RWPE1 (cell line): ENCODE results near the gene TUBB3.

ENCODE experiments used
- CTCF ChIA-PET: fragments of 350-600 bp; sonication (Branson Sonifier 250); formaldehyde crosslinking; extraction: SDS; loops from one replicate; lab custom pipeline; 2021; lab: Yijun Ruan, JAX
- POLR2A ChIA-PET: fragments of 400-600 bp; formaldehyde crosslinking; extraction: SDS; loops from one replicate; lab custom pipeline; 2020; ENCODE audit warnings: antibody characterized with exemption; ENCODE audit not compliant: low non-redundant PET; lab: Yijun Ruan, JAX
- DNase-seq: peaks from one replicate; pipeline ENCODE4 v3.0.0; 2012; ENCODE audit warnings: low spot score
- H3K27ac ChIP-seq: fragments of 450-650 bp; 2 replicates; pipeline ENCODE4 v1.5.1; 2017
- CTCF ChIP-seq: fragments of 450-650 bp; conservative IDR thresholded peaks from 2 replicates; pipeline ENCODE4 v1.5.1; 2017; ENCODE audit warnings: low read depth, mild to moderate bottlenecking

TUBB3 gene

GRCh38 chr16:89893642-89894548 is 29.2 kb upstream of the TUBB3 start:
- CTCF ChIA-PET: interaction anchor here (0.7 kb wide), 2 partner anchors 12 to 17 kb away, joined by 4 read pairs; no protein-coding TSS in a partner anchor
- TF ChIP-seq CTCF: no peak
- no peak for DNase-seq
- H3K27ac ChIP-seq: 0 out of 2 replicates have a peak overlapping the region, but pooled peaks have one; percentile 15
- POLR2A ChIA-PET: no interaction called here

DNA sequence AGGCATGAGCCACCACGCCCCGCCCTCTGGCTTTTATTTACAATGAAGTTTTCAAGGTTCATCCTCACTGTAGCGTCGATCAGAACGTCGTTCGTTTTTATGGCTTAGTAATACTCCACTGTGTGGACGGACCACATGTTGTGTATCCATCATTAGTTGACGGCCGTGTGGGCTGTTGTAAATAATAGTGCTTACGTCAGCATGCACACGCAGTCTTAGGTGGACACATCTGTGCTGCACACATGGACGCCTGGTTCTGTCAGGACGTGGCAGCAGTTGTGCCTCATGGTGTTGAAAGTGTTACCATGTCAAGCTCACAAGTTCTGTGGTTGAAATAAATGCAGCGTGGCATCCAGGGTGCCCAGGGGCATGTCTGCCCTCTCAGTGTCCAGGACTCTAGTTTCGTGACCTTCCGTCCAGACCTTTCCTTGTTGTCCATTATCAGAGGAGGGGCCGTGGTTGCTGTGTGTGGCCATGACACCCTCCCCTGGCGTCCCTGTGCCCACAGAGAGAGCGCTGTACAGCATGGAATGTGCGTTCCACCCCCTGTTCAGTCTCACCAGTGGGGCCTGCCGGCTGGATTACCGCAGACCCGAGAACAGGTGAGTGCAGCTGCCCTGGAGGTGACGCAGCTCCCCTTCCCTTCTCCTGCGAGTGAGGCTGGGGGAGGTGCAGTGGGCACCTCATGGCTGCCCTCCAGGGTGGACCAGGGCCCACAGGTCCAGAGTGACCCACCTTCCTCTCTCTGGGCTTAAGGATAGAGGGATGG is 27.5 kb upstream of the TUBB3 start:
- H3K27ac ChIP-seq: no peak overlapping the region; the same call in 1 of the 2 replicates
- ChIA-PET CTCF (no interaction called here), POLR2A (no interaction called here)
- DNase-seq: no peak
- no peak for TF ChIP-seq CTCF

- no peak for DNase-seq
- H3K27ac ChIP-seq: no peak overlapping the region
- POLR2A ChIA-PET: no interaction called here
- no peak for TF ChIP-seq CTCF
- CTCF ChIA-PET: interaction anchor here (0.6 to 0.7 kb wide), 2 partner anchors 11 to 64 kb away, joined by 3 to 4 read pairs; no protein-coding TSS in a partner anchor
These were observed 25.9 kb upstream of the TUBB3 start for GRCh38 chr16:89897204-89897603.

- DNase-seq: no peak
- TF ChIP-seq CTCF: no peak
- ChIA-PET POLR2A (interaction anchor here (0.6 kb wide), 1 partner anchor 18 kb away, joined by 5 read pairs; no protein-coding TSS in a partner anchor), CTCF (no interaction called here)
- no peak overlapping the region for H3K27ac ChIP-seq
These were observed 24.8 kb upstream of the TUBB3 start for GRCh38 chr16:89898201-89898967.

GRCh38 chr16:89899879-89900481 is 23.2 kb upstream of the TUBB3 start:
- H3K27ac ChIP-seq: no peak overlapping the region
- CTCF ChIA-PET: no interaction called here
- no peak for TF ChIP-seq CTCF
- no peak for DNase-seq
- POLR2A ChIA-PET: no interaction called here
